ENCODE measurements around the gene UBE2Q2. TPM values are rescaled to one million over a fixed set of nuclear protein-coding genes. Genes with fewer than 3 reads are reported as not detected.
A peak's percentile ranks its signal among the peaks of the same experiment; 100 is the strongest.

The UBE2Q2 gene
- total RNA-seq, 2 donors from 2014 or later: 16.0 to 19.4 TPM

DNA sequence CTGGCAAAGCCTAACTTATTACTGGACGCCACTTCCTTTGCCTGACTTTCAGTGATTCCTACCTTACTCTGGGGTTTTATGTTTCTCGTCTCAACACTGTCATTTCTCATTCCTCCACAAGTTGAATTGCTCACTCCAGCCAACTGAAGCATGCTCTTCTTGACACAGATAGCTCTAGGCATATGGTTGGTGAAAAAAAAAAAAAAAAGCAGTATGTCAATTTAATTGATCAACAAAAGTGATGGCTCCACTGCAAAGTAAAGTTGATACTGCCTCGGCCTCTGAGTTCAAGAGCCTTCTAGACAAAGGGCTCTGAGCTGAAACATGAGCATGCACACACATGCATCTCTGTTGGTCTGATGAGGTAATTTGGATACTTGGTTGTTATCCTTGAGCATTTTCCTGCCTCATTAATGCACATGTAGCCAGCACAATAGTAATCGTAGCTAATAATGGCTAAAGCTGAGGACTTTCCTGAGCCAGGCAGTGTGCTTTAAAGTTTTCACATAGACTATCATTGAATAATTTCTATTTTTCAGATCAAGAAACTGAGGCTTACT is 21.4 kb upstream of the UBE2Q2 start:
- no peak for ATAC-seq
- no peak for DNase-seq
- intact Hi-C loops (cut with DNase I, micrococcal nuclease): no loop called here

DNA sequence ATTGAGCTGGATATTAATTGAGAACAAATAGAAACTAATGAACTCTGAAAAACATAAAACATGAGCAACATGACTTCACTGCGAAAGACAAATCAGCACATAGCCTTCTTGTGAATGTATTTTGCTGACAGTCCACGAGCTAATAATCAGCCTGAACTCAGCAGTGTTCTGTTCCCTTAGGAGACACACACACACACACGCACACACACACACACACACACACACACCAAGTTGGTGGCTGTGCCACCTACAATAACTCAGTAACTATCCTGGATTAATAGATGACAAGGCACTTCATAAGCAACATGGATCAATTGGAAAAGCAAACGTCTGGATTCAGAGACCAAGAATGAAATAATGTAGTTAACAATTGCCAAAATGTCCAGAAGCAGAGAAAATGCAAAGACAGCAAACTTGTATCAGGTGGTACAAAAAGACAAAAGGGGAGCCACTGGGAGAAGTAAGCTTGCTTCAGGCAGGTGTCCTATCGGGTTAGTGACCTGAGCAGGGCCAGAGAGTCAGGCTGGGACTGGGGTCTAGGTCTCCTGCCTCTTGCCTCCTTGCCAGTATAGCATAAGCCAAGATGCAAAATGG is 20.5 kb upstream of the UBE2Q2 start:
- ATAC-seq (no peak), DNase-seq (no peak)
- intact Hi-C loops (cut with DNase I, micrococcal nuclease): no loop called here

DNA sequence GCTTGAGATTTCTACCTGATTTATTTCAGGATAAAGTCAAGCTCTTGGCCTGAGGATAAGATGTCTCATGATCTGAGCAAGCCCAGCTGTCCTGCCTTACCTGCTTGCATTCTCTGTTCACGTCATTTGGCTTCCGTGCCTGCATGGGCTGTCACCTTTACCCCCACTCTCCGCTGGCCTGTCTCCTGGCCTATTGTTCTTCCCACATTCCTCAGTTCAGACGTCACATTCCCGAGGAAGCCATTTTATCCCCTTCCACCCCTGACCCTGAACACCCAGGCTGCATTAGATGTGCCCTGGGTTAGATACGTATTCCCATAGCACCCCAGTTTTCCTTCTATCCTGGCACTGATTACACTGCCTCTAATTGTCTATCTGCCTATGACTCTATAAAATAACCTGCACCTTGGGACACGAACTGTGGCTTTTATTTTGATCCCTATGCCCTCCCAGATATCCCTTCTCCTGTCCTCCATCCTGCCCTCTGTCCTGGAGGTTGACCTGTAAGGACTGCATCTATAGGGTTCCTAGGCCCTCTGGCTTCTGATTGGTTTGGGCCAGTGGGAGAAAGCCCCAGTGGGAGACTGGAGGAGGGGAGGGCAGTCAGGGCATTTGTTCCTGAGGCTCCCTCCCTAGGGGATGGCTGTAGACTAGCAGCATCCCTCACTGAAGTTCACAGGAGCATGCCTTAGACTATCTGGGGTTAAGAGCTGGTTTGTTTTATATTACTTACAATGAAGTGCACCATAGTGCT is 19.2 kb upstream of the UBE2Q2 start:
- ATAC-seq (no peak), DNase-seq (no peak)
- intact Hi-C loops (cut with DNase I, micrococcal nuclease): no loop called here

DNA sequence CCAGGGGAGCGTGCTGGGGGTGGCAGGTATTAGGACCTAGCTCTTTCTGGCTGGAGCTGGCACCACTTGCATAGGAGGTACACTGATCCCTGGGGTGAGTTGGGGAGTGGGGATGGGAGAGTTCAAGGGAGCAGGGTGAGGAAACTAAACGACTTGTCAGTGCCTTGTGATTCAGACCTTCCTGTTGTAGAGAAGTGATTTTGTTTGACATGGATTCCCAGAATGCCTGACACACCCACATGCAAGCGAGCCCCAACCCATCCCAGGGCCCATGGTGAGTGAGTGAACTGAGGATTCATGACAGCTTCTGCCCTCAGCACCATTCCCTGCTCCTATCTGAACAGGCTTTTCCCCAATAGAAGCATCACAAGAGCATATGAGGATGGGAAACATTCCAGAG is 15.6 kb upstream of the UBE2Q2 start:
- DNase-seq (no peak), ATAC-seq (no peak)
- intact Hi-C loops (cut with DNase I, micrococcal nuclease): no loop called here

DNA sequence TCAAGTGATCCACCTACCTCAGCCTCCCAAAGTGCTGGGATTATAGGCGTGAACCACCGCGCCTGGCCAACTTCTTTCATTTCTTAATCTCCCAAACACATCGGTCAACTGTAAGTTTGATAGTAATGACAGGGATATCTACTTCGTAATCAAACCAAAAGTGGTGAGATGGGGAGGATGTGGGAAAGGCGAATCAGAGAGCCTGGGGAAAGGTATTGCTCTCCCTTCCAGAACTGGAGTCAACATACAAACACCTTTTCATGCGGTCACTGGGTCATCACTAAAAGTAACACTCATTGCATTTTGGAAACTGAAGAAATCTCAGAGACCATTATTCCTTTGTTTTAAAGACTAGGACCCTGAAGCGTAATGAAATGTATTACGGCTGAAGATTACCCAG is 14.8 kb upstream of the UBE2Q2 start:
- ATAC-seq (no peak), DNase-seq (no peak)
- intact Hi-C loops (cut with DNase I, micrococcal nuclease): no loop called here

DNA sequence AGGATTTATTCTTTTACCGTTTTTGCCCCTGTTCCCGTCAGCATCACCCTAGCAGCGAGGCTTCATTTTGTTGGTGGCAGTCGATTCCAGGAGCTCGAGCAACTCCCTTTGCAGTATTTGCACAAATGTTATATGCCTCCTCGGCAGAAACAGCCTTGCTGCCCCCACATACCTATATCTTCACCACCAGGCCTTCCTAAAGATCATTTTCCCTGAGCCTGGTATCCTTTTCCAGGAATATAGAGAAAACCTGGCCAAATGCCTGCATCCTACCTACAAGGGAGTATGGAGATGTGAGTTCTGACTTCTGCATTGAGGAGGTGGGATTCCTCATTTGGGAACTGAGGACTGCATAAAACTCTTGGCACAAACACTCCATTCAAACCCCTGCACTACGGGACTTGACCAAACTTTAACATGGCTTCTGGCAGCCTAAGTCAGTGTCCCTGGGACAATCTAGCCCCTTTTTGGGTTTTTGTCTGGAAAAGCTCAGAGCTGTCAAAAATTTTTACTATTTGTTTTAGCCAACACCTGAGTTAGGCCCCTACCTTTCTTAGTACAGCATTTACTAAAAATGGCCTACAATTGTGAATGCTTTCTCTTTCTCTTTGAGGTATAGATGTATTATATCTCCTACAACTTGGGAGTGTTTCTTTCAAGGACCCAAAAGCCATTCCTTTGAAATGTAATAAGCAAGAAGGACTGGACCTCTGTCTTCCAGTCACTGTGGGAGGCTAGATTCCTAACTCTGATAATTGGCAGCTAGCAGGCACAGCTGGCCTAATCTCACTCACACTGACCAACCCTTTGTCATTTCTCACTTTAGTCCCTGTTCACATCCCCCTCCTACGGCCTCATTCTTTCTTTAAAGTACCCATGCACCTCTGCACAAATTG is 12.1 kb upstream of the UBE2Q2 start:
- no peak for DNase-seq
- intact Hi-C loops (cut with DNase I, micrococcal nuclease): no loop called here
- ATAC-seq: no peak

DNA sequence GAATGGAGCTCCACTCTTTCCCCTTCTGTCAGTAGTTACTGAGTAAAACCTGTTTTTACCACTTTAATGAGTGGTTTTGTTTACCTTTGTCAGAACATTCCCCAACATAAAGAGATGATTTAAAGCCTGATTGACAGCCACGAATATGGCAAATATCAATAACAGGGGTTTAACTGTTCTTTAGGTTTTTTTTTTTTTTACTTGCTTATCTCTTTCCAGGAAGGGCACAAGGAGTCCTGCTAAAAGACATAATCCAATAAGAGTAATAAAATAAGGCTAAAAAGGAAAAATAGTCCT is 11.5 kb upstream of the UBE2Q2 start:
- DNase-seq: no peak

DNA sequence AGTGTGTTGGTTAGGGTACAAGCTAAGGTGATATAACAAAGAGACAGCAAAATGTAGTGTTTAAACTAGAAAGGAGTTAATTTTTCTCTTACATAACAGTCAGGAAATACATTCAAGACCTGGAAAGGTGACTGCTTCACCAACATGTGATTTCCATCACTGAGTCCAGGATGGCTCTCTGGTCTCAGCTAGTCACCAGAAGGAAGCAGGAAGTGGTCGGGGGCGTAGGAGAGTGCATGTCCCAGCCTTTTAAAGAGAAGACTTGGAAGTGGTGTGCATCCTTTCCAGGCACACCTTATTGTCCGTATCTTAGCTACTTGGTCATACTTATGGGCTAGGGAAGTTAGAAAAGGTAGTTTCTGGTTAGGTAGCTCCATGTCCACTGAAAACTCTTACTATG is 11.1 kb upstream of the UBE2Q2 start:
- intact Hi-C loops (cut with DNase I, micrococcal nuclease): no loop called here
- ATAC-seq (no peak), DNase-seq (no peak)

More for the DNA sequence above, 11.5 kb upstream of the UBE2Q2 start:
- peak; percentile 26 for ATAC-seq
- intact Hi-C loops (cut with DNase I, micrococcal nuclease): no loop called here

DNA sequence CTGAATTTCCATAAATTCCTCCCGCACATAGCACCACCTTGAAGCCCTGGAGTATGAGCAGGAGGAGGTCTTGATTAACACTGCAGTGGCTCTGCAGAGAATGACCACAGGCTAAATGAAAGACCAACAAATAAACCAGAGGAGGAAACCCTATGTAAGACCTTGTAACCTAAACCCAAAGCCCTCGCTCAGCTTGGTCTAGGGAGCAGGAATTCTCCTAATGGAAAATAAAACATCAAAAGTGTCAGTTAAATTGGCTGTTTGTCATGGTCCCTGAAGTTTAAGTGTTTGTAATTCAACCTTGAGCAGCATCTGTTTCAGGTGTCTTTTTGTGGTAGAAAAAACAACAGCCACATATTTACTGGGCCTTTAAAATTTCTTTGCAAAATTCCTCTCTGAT is 9.2 kb upstream of the UBE2Q2 start:
- intact Hi-C loops (cut with DNase I, micrococcal nuclease): no loop called here
- ATAC-seq (no peak), DNase-seq (no peak)

DNA sequence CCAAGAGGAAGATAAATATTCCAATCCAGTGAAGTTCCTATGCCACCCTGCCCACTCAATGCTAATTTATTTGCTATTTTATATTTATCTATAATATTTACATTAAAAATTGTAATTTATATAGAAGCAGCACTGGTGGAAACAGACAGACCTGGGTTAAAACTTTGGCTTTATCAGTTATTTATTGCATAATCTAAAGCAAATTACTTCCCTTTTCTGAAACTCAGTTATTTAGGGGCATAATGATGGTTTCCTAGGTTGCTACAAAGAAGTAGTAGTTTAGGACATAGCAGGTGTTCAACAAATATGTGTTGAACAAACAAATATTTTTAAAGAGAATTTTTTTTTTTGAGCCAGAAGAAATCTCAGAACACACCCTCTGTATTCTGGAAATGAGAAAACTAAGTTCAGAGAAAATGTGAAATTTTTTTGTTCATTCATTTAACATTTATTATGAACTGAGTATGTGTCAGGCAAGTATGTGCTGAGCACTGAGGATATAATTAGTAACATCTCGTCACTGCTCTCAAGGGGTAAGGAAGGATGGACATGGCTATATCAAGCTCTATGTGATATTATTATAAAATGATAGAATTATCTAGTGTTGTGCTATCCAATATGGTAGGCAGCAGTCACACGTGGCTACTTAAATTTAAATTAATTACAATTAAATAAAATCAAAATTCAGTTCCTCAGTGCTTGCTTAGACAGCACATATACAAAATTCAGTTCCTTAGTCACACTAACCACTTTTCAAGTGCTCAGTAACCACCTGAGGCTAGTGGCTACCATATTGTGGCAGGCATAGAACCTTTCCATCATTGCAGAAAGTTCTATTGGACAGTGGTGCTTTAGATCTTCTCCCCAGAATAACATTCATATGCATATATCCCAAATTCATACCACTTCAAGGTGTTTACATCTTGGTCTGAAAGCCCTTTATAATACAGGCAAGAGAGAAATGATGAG is 7.0 kb upstream of the UBE2Q2 start:
- intact Hi-C loops (cut with DNase I, micrococcal nuclease): no loop called here
- DNase-seq: no peak
- no peak for ATAC-seq

DNA sequence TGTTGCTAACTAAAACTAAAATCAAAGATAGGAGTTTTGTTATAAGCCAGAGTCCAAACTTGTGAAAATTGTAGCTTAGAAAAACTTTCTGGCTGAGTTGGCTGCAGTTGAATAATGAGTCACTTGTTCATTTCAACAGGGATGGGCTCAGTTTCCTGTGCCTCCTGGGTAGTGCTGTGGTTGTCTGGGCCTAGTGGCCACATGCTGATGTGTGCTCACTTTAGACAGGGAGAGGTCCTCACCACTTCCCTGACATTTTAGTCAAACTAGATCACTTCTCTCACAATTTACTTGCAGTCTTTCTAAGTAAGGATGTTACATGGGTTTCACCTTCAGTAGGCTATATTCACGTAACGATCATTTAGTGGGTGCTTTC is 6.3 kb upstream of the UBE2Q2 start:
- ATAC-seq (no peak), DNase-seq (no peak)
- intact Hi-C loops (cut with DNase I, micrococcal nuclease): no loop called here

DNA sequence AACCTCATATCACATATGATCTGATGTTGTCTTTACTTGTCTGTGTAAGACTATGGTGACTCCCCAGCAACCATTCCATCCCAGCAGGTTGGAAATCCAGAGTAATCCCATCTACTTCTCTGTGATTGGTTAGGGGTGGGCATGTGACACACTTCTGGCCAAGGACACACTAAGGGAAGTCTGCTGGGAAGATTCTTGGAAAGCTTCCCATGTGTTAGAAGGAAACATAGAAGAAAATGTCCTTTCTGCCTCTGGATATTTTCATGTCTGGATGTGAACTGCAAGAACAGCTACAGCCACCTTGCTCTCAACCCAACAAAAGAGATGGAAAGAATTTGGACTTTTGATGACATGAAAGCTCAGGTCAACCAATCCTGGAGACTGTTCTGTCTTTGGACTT is 2.6 kb upstream of the UBE2Q2 start:
- DNase-seq: no peak
- no peak for ATAC-seq
- intact Hi-C loops (cut with DNase I, micrococcal nuclease): no loop called here

DNA sequence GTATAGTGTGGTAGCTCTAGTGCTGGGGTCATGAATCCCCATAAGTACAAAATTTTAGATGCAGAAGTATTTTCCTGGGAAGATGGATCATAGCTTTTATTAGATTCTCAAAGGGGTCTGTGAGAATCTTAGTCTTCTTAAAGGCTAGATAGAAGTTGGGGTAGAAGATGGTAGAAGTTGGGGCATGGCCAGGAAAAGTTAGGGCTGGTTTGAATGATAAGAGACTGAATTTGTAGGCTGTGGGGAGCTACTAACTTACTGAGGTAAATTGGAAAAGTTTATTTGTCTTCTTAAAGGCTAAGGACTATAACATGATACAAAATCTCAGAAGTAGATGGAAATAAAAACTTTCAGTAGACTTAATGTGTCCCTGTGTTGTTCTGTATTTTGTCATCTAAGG is 1.6 kb upstream of the UBE2Q2 start:
- intact Hi-C loops (cut with DNase I, micrococcal nuclease): no loop called here
- DNase-seq: no peak
- ATAC-seq: no peak

DNA sequence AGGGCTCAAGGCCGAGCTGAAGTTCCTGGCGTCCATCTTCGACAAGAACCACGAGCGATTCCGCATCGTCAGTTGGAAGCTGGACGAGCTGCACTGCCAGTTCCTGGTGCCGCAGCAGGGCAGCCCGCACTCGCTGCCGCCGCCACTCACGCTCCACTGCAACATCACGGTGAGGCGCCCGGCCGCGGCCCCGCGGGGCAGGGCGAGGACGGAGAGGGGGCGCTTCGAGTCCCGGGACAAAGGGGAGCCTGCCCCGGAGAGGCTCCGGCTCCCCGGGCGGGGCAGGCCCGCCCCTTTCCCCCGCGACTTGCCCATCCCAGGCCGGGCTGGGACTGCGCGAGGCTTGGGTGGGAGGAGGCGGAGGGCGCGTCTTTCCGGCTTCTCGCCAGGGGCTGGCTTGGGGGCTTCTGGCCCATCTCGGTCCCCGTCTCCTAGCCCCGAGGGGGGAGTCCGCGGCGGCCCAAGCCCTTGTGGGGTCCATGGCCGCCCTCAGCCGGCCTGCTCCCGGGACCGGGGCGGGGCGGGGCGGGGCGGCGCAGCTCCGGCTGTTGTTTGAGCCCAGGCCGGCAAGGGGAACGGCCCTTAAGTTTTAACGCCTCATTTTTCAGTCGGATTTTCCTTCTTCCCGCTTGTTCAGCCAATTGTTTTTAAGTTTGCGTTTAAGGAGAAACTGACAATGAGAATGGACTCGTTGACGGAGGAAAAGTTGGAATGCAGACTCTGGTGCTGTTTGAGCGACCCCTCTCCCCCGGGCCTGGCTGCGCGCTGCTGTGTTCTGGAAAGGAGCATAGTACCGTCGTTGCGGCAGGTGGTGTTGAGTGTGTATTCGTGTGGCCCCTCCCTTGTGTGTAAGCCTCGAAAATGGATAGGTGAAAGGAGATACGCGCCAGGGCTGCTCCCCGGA is 683 bp downstream of the UBE2Q2 start:
- ATAC-seq (peak; percentile 81), DNase-seq (peak; percentile 72 to 73)
- intact Hi-C loops (cut with DNase I, micrococcal nuclease): no loop called here

DNA sequence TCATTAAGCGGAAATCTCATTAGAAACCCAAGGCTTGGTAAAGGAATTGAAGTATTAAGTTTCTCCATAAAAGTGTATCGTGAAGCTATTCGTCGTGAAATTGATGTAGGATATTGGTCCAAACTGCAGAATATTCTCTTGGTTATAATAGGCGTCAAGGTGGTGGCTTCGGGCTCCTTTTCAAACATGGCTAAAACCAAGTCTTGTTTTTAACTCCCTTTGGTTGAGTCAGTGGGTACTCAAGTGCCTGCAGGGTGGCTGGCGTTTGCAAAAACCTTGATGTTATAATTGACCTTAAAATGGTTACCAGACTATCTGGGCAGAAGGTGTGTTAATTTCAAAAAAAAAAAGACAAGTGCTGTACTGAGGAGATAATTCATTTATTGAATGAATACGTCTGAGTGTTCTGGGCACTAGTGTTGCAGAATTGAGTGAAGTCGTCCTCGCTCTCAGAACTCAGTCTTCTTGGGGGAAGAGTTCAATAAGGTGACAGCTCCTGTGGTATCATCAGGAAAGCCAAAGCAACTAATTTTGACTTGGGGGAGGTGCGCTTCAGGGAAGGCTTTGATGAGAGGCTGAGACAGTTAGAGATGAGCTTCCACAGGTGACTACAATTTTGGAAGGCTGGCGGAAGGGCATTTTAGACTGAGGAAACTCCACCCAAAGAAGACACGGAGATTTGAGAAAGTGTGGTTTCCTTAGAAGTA is 1.5 kb downstream of the UBE2Q2 start:
- ATAC-seq (no peak), DNase-seq (no peak)
- intact Hi-C loops (cut with DNase I, micrococcal nuclease): no loop called here

DNA sequence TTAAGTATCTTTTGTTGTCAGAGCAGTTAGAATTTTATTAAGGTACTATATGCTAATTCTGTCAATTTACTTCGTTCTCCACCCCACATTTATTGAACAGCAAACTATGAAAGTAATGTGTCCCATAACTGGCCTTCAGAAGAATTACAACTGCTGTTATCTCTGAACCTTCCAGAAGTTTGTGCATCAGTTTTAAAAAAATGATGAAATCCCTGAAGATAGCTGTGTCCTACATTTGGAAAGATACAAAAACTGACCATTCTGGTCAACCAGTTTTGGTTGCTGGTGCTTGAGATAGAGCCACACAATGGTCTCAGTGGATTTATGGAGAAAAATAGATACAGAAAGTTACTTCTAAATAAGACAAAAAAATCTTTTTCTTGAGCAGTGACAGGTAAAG is 5.9 kb downstream of the UBE2Q2 start:
- intact Hi-C loops (cut with DNase I, micrococcal nuclease): no loop called here
- ATAC-seq (no peak), DNase-seq (no peak)

DNA sequence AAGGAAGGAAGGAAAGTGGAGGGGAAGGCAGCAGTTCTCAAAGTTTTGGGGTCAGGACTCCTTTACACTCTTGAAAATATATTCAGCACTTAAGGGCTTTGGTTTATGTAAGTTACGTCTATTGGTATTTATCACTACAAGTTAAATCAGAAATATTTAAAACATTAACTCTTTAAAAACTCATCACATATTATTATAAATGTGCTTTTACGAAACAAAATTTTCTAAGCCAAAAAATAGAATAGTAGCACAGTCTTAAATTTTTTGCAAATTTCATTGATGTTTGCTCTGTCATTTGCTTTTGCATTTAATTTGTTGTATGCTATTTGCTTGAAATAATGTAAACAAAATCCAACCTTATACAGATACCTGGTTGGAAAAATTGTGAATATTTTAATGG is 7.5 kb downstream of the UBE2Q2 start:
- DNase-seq (no peak), ATAC-seq (no peak)
- intact Hi-C loops (cut with DNase I, micrococcal nuclease): no loop called here

Measured in left colon (tissue), 2 donors.